ENCODE results near the gene CCDC30. TPM values are rescaled to one million over a fixed set of nuclear protein-coding genes. Genes with fewer than 3 reads are reported as not detected.

Gene CCDC30
- total RNA-seq, 4 donors from 2014 or later = 0.99 to 4.1 (median 1.7) TPM

GRCh38 chr1:42424201-42424600, 38.9 kb upstream of the CCDC30 start:
- H3K4me1 ChIP-seq = peaks cover 21 to 34% (median 29%) of the 10 kb centered on the region in 4 donors
- intact Hi-C loops (cut with DNase I) = no loop called here
- no peaks in the 10 kb centered on the region for H3K27me3 ChIP-seq
- DNase-seq (ENCODE audit: extremely low spot score) = no peak
- H3K36me3 ChIP-seq = no peaks in the 10 kb centered on the region
- H3K27ac ChIP-seq (replicated peaks in 1 of 4) = no peak overlapping the region
- 89% methylated on average over 4 of the region's 4 CpGs for WGBS
- H3K4me3 ChIP-seq = no peak overlapping the region
- TF ChIP-seq POLR2AphosphoS5 (IDR thresholded peaks at IDR 0.05) (no peak), EP300 (IDR thresholded peaks at IDR 0.05) (no peak), CTCF (IDR thresholded peaks at IDR 0.05) (no peak), POLR2A (IDR thresholded peaks at IDR 0.05; ENCODE audit: low read depth) (no peak)
- no peaks in the 10 kb centered on the region for H3K9me3 ChIP-seq

GRCh38 chr1:42427240-42427639, 35.8 kb upstream of the CCDC30 start:
- no peak for DNase-seq (ENCODE audit: extremely low spot score)
- WGBS = 66% methylated on average over 4 of the region's 4 CpGs
- H3K27ac ChIP-seq (replicated peaks in 1 of 4) = no peak overlapping the region
- H3K36me3 ChIP-seq = no peaks in the 10 kb centered on the region
- TF ChIP-seq EP300 (IDR thresholded peaks at IDR 0.05) (no peak), POLR2A (IDR thresholded peaks at IDR 0.05; ENCODE audit: low read depth) (no peak), POLR2AphosphoS5 (IDR thresholded peaks at IDR 0.05) (no peak), CTCF (IDR thresholded peaks at IDR 0.05) (no peak)
- H3K4me3 ChIP-seq = no peak overlapping the region
- intact Hi-C loops (cut with DNase I) = no loop called here
- H3K27me3 ChIP-seq = no peaks in the 10 kb centered on the region
- H3K4me1 ChIP-seq = peaks cover 0 to 6% (median 1%) of the 10 kb centered on the region in 4 donors
- no peaks in the 10 kb centered on the region for H3K9me3 ChIP-seq

- Histone ChIP-seq H3K4me3 (no peak overlapping the region), H3K36me3 (no peaks in the 10 kb centered on the region), H3K4me1 (peaks cover 0 to 3% (median 0%) of the 10 kb centered on the region in 4 donors), H3K27ac (replicated peaks in 1 of 4) (no peak overlapping the region), H3K27me3 (no peaks in the 10 kb centered on the region), H3K9me3 (no peaks in the 10 kb centered on the region)
- WGBS = 83% methylated on average over 1 of the region's 1 CpG
- no peak for TF ChIP-seq CTCF (IDR thresholded peaks at IDR 0.05)
- no peak for TF ChIP-seq EP300 (IDR thresholded peaks at IDR 0.05)
- no peak for TF ChIP-seq POLR2AphosphoS5 (IDR thresholded peaks at IDR 0.05)
- TF ChIP-seq POLR2A (IDR thresholded peaks at IDR 0.05; ENCODE audit: low read depth) = no peak
- intact Hi-C loops (cut with DNase I) = no loop called here
- DNase-seq (ENCODE audit: extremely low spot score) = no peak
Observed at GRCh38 chr1:42429603-42430002, 33.5 kb upstream of the CCDC30 start.

- no peaks in the 10 kb centered on the region for H3K27me3 ChIP-seq
- no peaks in the 10 kb centered on the region for H3K9me3 ChIP-seq
- TF ChIP-seq EP300 (IDR thresholded peaks at IDR 0.05) (no peak), POLR2AphosphoS5 (IDR thresholded peaks at IDR 0.05) (no peak), CTCF (IDR thresholded peaks at IDR 0.05) (no peak), POLR2A (IDR thresholded peaks at IDR 0.05; ENCODE audit: low read depth) (no peak)
- H3K4me1 ChIP-seq = peaks cover 0 to 3% (median 0%) of the 10 kb centered on the region in 4 donors
- H3K27ac ChIP-seq (replicated peaks in 1 of 4) = no peak overlapping the region
- 92% methylated on average over 3 of the region's 3 CpGs for WGBS
- no peaks in the 10 kb centered on the region for H3K36me3 ChIP-seq
- H3K4me3 ChIP-seq = no peak overlapping the region
- intact Hi-C loops (cut with DNase I) = no loop called here
- DNase-seq (ENCODE audit: extremely low spot score) = no peak
Observed at GRCh38 chr1:42430286-42431135, 32.6 kb upstream of the CCDC30 start.

Data from esophagus muscularis mucosa (tissue), 4 donors.